ENCODE data around the gene IGF2.
A peak's percentile ranks its signal among the peaks of the same experiment; 100 is the strongest.

Gene IGF2

GRCh38 chr11:2092956-2093412 lies 46.2 kb downstream of the IGF2 start:
- in situ Hi-C loops (cut with MboI; ENCODE audit: low pct_unique_long_range_greater_than_20kb, low sequenced_read_pairs, unreplicated experiment): no loop called here
- no peak for TF ChIP-seq CTCF (IDR thresholded peaks at IDR 0.05; ENCODE audit: extremely low read depth, insufficient read depth, missing control alignments)
- DNase-seq (ENCODE audit: low spot score): no peak

- in situ Hi-C loops (cut with MboI; ENCODE audit: low pct_unique_long_range_greater_than_20kb, low sequenced_read_pairs, unreplicated experiment): no loop called here
- no peak for TF ChIP-seq CTCF (IDR thresholded peaks at IDR 0.05; ENCODE audit: extremely low read depth, insufficient read depth, missing control alignments)
- DNase-seq (ENCODE audit: low spot score): no peak
These were observed 46.7 kb downstream of the IGF2 start for GRCh38 chr11:2092464-2092910.

- TF ChIP-seq CTCF (IDR thresholded peaks at IDR 0.05; ENCODE audit: extremely low read depth, insufficient read depth, missing control alignments): no peak
- no peak for DNase-seq (ENCODE audit: low spot score)
- in situ Hi-C loops (cut with MboI; ENCODE audit: low pct_unique_long_range_greater_than_20kb, low sequenced_read_pairs, unreplicated experiment): no loop called here
These were observed 47.3 kb downstream of the IGF2 start for GRCh38 chr11:2091786-2092463.

- no peak for DNase-seq (ENCODE audit: low spot score)
- TF ChIP-seq CTCF (IDR thresholded peaks at IDR 0.05; ENCODE audit: extremely low read depth, insufficient read depth, missing control alignments): no peak
- in situ Hi-C loops (cut with MboI; ENCODE audit: low pct_unique_long_range_greater_than_20kb, low sequenced_read_pairs, unreplicated experiment): no loop called here
These were observed 48.0 kb downstream of the IGF2 start for GRCh38 chr11:2091112-2091746.

- no peak for TF ChIP-seq CTCF (IDR thresholded peaks at IDR 0.05; ENCODE audit: extremely low read depth, insufficient read depth, missing control alignments)
- no peak for DNase-seq (ENCODE audit: low spot score)
- in situ Hi-C loops (cut with MboI; ENCODE audit: low pct_unique_long_range_greater_than_20kb, low sequenced_read_pairs, unreplicated experiment): no loop called here
These were observed 48.7 kb downstream of the IGF2 start for GRCh38 chr11:2090172-2091111.

GRCh38 chr11:2089536-2090165 lies 49.5 kb downstream of the IGF2 start:
- no peak for TF ChIP-seq CTCF (IDR thresholded peaks at IDR 0.05; ENCODE audit: extremely low read depth, insufficient read depth, missing control alignments)
- peak; percentile 69 for DNase-seq (ENCODE audit: low spot score)
- in situ Hi-C loops (cut with MboI; ENCODE audit: low pct_unique_long_range_greater_than_20kb, low sequenced_read_pairs, unreplicated experiment): no loop called here

All from GM13977 (cell line).